SKM-1 (cell line): ENCODE measurements around the gene ZNHIT1.

ENCODE experiments used
- DNase-seq: peaks from one replicate; lab custom pipeline; 2025; ENCODE audit not compliant: unreplicated experiment; lab: John Stamatoyannopoulos, UW

Gene ZNHIT1

DNA sequence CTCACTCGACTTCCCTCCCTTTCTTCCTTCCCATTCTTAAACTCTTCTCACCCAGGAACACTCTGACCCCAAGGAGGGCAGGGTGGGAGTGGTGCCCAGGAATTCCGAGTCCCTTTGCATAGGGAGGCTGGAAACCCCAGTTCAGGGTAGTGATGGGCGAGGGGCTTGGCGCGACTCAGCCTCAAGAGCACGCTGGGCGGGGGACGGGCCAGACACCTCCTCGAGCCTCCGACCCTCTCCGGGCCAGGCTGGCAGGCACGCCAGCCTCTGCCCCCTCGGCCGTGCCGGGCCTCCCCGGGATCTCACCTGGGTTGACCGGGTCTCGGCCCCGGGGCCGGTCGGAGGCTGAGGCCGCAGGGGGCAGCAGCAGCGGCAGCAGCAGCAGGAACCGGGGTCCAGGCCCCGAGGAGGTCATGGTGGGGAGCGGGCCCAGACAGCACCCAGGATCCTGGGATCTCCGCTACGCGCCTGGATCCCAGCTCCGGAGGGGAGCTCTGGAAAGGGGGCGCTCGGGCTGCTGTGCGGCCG is 1.0 kb upstream of the ZNHIT1 start:
- no peak for DNase-seq

DNA sequence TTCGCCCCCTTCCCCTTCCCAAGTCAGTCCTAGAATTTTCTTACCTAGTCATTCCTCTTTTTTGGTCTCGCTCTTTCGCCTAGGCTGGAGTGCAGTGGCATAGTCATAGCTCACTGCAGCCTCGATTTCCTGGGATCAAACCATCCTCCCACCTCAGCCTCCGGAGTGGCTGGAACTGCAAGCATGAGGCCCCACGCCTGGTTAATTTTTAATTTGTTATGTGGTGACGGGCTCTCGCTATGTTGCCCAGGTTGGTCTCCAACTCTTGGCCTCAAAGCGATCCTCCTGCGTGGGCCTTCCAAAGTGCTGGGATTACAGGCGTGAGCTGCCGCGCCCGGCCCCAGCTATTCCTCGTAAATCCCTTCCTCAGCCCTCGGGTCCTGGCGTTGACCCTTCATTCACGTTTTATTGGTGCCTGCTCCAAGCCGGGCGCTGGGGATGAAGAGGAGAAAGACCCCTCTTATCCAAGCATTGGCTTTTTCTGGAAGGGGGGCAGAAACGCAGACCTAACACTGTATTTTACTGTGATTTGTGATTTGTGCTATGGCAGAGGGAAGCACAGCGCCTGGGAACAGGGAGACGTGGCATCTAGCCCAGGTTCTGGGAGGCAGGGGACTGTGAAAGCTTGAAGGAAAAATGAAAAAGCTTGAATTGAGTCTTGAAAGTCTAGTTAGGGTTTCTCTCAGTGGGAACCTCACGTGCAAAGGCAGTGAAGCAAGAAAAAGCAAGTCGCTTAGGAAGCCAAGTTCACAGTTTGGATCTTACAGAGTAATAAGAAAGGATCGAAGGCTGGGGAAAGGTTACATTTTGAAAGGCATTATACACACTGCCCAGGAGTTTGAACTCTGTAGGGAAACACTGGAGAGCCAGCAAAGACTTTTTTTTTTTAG is 516 bp downstream of the ZNHIT1 start:
- DNase-seq, result no peak

DNA sequence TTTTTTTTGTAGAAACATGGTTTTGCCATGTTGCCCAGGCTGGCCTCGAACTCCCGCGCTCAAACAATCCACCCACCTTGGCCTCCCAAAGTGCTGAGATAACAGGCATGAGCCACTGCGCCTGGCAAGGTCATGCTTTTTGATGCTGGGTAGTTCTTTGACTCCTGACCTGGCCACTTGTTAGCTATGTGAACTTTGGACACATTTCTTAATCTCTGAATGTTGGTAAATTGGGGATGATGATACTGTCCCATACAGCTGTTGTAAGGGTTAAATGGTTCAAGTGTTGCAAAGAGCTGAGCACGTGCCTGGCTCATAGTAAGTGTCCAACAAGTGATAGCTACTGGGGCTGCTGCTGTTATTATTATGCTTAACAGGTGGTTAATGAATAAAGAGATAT is 2.3 kb downstream of the ZNHIT1 start:
- no peak for DNase-seq

DNA sequence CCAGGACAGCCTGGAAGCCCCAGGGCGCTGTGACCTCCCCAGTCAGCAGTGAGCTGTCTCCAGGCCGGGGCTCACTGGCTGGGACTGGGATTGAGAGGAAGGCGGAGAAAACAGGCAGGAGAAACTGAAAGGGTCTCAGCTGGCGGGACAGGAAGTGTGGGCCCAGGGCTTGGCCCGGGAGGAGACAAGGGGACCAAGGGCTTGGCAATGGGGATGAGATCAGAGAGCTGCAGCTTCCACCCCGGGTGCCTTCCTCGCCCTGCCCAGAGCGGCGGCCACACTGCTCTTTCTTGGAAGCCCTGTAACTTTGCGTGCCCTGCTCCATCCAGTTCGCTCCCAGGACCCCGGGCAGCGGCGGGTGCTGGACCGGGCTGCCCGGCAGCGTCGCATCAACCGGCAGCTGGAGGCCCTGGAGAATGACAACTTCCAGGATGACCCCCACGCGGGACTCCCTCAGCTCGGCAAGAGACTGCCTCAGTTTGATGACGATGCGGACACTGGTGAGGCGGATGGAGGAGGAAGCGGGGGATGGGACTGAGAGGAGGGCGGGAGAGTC is 4.4 kb downstream of the ZNHIT1 start:
- no peak for DNase-seq

DNA sequence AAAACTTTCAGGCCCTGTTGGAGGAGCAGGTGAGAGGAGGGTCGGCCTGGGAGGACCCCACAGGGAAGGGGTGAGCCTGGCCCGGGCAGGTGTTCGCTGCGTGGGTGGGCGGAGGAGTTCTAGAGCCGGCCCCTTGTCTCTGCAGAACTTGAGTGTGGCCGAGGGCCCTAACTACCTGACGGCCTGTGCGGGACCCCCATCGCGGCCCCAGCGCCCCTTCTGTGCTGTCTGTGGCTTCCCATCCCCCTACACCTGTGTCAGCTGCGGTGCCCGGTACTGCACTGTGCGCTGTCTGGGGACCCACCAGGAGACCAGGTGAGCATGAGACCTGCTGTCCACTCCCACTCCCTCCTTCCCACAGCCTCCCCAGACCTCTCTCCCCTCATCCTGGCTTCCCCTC is 5.6 kb downstream of the ZNHIT1 start:
- no peak for DNase-seq

DNA sequence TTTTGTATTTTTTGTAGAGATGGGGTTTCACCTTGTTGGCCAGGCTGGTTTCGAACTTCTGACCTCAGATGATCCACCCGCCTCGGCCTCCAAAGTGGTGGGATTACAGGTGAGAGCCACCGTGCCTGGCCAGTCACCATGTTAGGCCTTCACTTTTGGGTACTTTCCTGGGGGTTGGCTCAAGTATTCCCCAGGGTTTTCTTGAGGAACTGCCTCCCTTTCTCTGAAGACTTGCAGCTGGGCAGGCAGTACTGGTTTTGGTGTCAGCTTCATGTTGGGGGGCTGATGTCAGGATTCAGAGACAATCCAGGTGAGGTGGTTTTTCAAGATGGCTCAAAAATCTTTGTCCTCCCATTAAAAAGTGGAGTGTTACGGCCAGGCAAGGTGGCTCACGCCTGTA is 7.7 kb downstream of the ZNHIT1 start:
- DNase-seq, result no peak

DNA sequence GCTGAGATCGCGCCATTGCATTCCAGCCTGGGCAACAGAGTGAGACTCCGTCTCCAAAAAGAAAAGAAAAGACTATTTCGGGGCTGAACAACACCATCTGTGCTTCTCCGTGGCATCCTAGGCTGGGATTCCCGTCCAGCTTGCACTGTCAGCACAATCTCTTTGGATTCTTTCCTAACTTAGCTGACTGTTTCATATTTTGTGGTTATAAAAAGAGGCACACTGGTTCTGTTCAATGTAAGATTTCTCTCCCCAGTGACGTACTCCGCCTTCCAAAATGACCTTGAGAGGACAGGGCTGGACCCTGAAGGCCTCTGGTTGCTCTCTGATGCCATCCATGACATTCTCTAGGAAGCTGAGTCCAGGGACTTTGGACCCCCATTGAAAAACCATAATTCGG is 8.8 kb downstream of the ZNHIT1 start:
- DNase-seq, result no peak

DNA sequence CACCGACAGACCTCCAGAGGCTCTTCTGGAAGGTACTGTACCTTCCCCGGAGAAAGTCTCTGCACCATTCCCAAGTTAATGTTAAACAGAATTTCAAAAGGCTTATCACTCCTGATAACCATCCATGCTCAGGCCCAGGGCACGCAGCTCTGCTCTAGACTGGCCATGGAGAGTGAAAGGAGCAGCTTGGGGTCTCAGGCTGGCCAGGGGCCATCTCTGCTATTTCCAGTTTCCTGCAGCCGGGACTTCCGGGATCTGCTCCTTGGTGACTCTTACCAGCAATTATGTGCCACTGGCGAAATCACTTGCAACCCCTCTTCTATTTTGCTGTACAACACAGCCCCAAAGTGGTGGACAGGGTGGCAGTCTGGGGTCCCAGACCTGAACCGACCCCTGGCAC is 13.7 kb downstream of the ZNHIT1 start:
- DNase-seq, result no peak

DNA sequence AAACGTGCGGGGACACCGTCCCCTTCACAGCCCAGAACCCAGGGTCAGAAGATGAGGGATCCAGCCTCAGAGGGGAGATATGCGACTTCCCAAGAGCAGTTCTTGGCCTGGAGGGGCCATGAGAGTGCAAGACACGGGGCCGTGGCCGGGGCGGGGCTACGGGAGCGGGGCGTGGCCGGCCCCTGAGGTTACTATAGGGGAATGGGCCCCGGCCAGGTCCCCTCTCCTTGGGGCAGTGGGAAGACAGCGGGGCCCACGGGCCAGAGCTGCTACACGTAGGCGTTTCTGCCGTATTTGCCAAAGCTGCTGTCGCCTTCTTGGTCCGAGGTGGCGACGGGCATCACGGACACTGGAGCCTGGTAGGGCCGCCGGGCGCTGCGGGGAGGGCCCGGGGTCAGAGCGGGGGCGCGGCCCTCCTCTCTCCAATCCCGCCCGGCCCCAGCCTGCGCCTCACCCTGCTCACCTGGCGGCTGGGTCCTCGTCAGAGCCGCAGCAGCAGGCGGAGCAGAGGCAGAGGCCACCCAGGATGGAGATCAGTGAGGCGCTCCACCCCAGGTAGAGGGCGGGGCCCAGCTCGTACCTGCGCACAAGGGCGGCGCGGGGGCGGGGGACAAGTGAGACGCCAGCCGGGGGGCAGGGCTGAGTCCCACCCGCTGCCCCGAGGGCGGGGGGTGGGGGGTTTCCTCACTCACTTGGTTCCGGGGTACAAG is 14.3 kb downstream of the ZNHIT1 start:
- DNase-seq, result no peak

DNA sequence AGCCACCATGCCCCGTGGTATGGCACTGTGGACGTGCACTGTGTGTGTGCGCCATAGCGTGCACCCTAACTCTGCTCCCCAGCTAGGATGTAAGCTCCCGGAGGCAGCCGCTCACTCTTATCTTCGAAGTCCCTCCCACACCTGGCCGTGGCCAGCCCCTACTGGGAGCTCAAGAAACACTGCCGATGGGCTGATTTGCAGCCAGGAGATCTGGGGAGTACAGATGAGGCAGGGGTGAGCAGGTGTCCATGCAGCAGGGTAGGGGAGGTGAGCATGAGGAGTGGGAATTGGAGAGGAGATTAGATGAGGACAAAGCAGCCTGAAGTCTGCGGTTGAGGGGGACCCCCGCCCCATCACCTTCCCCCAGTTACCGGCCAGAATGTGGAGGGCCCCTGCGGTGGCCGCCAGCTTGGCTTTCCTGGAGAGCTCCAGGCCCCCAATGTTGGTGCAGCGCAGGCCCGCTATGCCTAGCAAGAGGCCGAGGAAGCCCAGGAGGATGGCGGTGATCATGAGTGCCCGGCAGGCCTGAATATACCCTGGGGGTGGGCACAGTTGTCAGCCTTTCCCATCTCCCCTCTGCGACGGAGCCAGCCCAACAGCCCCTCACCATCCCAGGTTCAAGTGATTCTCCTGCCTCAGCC is 16.1 kb downstream of the ZNHIT1 start:
- no peak for DNase-seq

DNA sequence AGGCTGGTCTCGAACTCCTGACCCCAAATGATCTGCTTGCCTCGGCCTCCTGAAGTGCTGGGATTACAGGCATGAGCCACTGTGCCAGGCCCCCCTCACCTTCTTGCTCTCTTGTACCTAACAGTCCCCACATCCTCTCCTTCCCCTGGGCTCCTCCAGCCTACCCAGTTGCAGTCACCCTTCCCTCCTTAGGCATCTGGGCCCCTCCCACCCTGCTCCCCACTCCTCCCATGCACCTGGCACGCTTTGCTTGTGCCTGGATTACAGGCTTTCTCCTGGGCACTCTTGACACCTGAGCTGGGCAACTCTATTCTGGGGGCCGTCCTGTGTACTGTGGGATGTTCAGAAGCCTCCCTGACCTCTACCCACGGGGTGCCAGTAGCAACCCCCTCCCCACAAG is 16.7 kb downstream of the ZNHIT1 start:
- DNase-seq, result no peak

DNA sequence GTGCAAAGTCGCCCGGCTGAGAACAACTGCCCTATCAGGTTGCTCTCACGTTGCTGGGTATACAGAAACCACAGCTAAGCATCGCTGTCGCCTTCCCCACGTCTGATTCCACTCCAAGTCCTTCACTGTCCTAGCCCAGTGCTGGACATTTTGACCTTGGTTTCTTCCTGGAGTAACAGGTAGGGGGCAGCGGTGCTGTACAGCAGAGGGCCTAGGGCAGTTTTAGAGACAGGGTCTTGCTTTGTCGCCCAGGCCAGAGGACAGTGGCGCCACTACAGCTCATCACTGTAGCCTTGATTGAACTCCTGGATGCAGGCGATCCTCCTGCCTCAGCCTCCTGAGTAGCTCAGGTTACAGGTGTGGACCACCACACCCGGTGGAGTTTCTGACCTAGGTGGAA is 17.1 kb downstream of the ZNHIT1 start:
- DNase-seq, result no peak

DNA sequence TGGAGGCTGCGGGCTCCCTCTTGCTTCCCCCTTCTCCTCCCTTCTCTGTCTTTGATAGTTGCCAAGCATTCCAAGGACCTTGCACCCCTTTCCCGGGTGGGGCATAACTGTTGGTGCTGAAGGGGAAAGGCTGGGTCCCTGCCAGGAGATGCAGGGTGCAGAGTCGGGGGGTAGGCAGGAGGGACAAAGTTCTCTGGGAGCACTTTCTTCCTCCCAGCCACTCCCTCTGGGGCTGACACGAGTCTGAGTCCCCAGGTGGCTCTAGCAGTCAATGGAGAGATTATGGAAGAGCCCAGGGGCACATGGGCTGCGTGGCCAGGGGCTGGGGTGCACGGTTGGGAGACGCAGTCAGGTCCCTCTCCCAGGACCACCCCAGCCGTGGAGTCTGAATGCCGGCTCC is 17.6 kb downstream of the ZNHIT1 start:
- no peak for DNase-seq

DNA sequence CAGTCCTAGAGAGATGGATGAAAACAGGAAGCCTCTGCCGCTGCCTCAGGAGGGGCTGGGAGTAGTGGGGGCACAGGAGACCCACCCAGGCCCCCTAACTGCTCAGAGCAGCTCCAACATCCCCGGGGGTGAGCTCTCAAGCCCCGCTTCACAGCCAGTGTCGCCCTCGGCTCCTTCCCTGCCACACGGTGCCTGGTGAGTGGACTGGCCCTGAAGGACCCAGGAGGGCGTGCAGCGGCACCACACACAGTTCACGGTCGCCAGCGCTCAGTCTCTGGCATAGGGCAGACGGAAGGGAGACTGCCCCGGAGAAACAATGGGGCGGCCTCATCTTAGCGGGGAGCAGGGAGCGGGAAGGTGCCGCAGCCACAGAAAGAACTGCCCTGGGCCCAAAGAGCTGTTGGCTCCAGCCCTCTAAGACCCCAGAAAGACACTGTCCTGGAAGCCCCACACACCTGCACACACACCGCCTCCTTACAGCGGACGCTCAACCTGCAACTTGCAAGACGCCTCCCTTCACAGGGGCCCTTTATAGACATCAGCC is 18.4 kb downstream of the ZNHIT1 start:
- no peak for DNase-seq

DNA sequence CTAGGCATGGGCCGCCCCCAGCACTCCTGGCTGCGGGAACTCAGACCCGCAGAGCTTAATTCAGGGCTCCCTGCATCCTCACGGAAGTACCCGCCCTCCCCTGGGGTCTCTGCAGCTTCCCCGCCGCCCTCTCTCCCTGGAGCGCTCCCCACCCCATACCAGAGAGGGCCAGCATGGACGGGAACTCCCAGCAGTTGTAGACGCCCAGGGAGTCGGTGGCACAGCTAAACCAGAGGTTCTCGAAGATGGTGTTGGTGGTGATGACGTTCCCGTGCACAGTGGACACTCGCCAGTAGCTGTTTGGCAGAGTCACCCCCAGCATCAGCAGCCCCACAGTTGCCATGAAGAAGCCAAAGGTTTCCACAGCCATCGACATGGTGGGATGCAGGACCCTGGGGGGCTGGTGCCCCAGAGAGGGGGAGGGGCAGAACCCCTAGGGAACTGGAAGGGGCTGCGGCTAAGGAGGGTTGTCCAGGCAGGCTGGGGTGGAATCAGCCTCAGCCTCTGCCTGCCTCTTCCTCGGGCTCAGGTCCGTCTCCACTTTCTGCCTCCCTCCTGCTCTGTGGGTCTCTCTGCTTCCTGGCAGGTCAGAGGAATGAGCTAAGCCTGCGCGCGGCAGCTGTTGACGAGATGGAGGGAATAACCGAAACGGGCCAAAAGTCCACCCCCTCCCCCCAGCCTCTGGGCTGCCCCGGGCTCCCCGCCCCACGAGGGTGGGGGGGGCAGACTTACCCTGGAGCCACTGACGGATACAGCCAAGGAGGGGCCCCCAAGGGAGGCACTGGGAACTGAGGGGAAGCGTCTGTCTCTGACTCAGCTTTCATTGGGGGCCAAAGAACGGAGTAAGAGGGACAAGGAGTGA is 19.5 kb downstream of the ZNHIT1 start, which contains the start of gene CLDN15:
CLDN15 (minus strand) TSS at position 597 of the 862 bp plus-strand sequence; CDS start at position 376, 221 bp downstream.
- DNase-seq, result no peak

DNA sequence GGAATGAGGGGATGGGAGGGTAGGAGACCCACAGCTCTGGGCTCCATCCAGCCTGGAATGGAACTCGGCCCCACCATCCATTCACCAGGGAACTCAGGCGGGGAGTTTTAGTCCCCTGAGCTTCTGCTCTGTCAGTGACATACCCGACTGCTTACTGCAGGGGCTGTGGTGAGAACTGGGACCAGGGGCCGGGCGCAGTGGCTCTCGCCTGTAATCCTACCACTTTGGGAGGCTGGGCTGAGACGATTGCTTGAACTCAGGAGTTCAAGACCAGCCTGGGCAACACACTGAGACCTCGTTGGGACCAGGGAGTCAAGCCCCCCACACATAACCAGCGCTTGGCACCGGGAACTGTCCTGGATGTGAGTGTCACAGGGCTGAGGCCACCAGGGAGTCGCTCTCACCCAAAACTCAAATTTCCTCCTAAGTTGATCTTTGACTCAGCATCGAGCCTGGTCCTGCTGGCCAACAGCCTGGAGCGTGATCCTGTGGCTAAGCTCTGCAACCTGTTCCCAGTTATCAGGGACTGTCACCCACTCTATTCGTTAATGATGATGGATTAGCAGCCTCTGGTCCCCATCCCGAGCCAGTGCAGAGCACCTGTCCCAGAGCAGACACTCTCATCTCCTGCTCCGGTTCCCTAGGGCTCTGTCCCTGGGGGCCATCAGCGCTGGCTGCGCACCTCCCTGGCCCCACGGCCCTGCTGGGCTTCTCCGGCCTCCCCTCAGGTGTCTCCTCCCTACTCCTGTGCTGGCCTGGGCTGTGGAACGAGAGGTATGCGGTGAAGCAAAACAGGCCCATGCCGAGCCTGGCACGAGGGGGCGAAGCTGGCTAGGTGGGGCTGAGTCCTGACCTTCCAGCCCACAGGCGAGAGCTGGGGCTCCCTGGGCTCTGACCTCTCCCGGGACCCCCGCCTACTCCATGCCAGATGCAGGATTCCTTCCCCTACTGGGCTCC is 20.5 kb downstream of the ZNHIT1 start:
- no peak for DNase-seq

DNA sequence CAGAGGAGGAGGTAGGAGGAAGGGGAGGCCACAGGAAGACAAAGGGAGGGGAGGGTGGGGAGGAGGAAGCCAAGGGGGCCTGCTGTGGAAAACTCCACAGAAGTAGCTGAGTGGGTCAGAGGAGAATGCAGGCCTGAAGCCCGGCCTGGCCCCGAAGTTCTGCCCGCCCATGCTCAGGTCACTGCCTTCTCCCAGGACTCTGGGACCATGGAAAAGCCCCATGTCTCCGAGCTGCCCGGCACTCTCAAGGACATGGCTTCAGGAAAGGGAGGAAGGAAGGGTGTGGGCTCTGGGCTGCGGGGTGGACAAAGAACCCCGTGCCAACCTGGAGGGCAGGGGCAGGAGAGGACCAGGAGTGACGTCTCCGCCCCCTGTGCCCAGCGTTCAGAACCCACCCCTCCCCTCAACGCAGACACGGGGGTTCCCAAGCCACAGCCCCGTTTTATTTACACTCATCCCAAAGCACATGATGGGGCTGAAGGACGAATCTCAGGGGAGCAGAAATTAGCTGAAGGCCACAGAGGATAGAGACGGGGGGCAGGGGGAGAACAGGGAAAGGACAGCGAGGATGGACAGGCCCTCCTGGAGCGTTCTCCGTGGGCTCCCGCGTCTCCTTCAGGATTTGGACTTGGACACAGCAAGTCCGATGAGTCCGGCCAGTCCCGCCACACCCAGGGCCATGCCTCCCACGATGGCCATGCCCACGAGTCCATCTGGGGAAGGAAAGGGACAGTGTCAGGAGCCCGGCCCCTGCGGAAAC is 21.4 kb downstream of the ZNHIT1 start:
- DNase-seq, result no peak

DNA sequence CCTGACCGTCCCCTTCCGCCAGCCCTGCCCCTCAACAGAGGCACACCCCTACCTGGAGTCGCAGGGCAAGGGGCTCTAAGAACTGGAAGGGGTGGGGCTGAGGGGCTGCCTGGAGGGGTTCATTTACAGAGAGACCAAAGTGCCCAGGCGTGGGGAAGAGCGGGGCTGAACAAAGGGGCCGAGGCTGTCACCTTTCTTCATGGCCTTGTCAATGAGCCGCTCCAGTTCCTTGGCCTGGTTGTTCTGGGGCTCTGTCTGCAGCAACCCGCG is 21.9 kb downstream of the ZNHIT1 start:
- DNase-seq, result no peak
